ENCODE measurements around the gene MMGT1. TPM values are rescaled to one million over a fixed set of nuclear protein-coding genes. Genes with fewer than 3 reads are reported as not detected.

MMGT1 gene
- total and polyA plus RNA-seq, 2 donors (not counting 3 experiments of a cell fraction or from before 2014, with no cell fraction given): 10.4 to 18.8 TPM

DNA sequence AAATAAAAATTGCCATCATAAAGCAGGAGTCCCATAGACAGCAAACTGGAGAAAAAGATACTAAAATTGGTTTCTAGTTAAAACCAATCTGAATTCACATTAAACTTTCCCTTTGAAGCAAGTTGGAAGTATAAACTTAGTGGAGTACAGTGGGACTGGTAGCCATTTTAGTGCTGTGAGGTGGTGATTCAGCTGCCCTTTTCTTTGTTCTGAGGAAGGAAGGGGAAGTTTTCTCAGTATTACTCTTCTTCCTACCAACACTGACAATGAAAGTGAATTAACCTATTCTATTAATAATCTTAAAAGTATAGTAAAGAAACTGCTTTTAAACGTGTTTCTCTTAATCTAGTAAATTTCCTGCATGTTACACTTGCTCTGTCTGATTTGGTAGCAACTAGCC, 48.1 kb upstream of the MMGT1 start:
- Histone ChIP-seq H2AFZ (ENCODE audit: low read depth, low read length) (peak overlapping the region; percentile 62), H3K9me3 (replicated peaks; ENCODE audit: control insufficient read depth, insufficient read depth, low read length) (no peaks in the 10 kb centered on the region), H3K4me2 (ENCODE audit: insufficient read depth, low read length) (peak overlapping the region; percentile 64), H3K9me1 (replicated peaks; ENCODE audit: control insufficient read depth, extremely low read depth, insufficient read depth, low read length) (no peaks in the 10 kb centered on the region), H3K9ac (replicated peaks; ENCODE audit: extremely low read depth, insufficient read depth, low read length) (peak overlapping the region; percentile 61), H3K4me3 (replicated peaks in 1 of 3; ENCODE audit: insufficient read depth in 1 of 3, low read depth in 1 of 3, low read length in 3 of 3) (peak overlapping the region in 1 of 3 experiments; percentile 28), H3K27me3 (ENCODE audit: control insufficient read depth in 2 of 2, insufficient read depth in 2 of 2, low read length in 2 of 2) (no peaks in the 10 kb centered on the region), H3K79me2 (ENCODE audit: control insufficient read depth, insufficient read depth, low read length) (no peaks in the 10 kb centered on the region), H3K36me3 (ENCODE audit: control insufficient read depth in 2 of 2, extremely low read depth in 1 of 2, insufficient read depth in 2 of 2, low read length in 2 of 2) (no peaks in the 10 kb centered on the region), H3K4me1 (ENCODE audit: control insufficient read depth, extremely low read depth, insufficient read depth, low read length) (peaks cover 19% of the 10 kb centered on the region), H3K27ac (ENCODE audit: insufficient read depth, low read depth, low read length) (peak overlapping the region; percentile 87), H4K20me1 (replicated peaks; ENCODE audit: control insufficient read depth, extremely low read depth, insufficient read depth, low read length) (no peaks in the 10 kb centered on the region)
- ChIA-PET CTCF (interaction anchor here (1.1 to 1.7 kb wide), 2 partner anchors 141 to 247 kb away, joined by 3 to 6 read pairs; no protein-coding TSS in a partner anchor), POLR2A (no interaction called here)
- peak; percentile 65 for TF ChIP-seq FOS (IDR thresholded peaks at IDR 0.05; ENCODE audit: borderline replicate concordance, insufficient read depth, low read length)
- no peak for TF ChIP-seq POLR2A (IDR thresholded peaks at IDR 0.05; ENCODE audit: low read depth, low read length)
- TF ChIP-seq GATA2 (IDR thresholded peaks at IDR 0.05; ENCODE audit: insufficient read depth, insufficient read length, low read depth, low read length): no peak
- peak; percentile 46 for TF ChIP-seq JUN (IDR thresholded peaks at IDR 0.05; ENCODE audit: borderline replicate concordance, insufficient read depth, insufficient read length, low read depth)
- no peak for TF ChIP-seq EZH2 (IDR thresholded peaks at IDR 0.05; ENCODE audit: borderline replicate concordance, low read depth, low read length, severe bottlenecking)
- FAIRE-seq (peak; percentile 90), DNase-seq (ENCODE audit: low read depth, low spot score) (peak; percentile 67)
- intact Hi-C loops (cut with micrococcal nuclease) (loop anchor here (10.0 kb wide), 1 partner anchor 473 kb away; the partner anchor contains the start of gene HTATSF1), dilution Hi-C loops (cut with MboI; ENCODE audit: extremely low pct_ligation_motif_present, low sequenced_read_pairs) (no loop called here)
- no TSS peak for BruUV-seq (replicated peaks)

DNA sequence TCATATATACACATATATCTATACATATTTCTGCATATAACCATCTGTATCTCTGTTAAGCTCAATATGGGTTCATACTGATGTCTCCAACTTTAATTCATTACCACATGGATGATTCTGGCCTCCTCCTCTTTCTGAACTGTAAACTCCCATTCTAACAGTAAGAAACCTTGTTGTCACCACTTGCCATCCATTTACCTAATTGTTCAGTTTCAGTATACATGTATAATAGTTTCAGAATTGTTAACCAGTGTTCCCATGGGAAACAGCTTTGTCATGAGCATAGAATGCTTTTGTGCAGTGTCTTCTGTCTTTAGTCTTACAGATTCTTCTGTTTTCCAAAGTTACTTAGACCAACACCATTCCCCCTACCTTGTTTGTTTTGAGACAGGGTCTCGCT, 47.4 kb upstream of the MMGT1 start:
- H3K9me3 ChIP-seq (replicated peaks; ENCODE audit: control insufficient read depth, insufficient read depth, low read length): no peaks in the 10 kb centered on the region
- no peaks in the 10 kb centered on the region for H3K79me2 ChIP-seq (ENCODE audit: control insufficient read depth, insufficient read depth, low read length)
- H3K4me2 ChIP-seq (ENCODE audit: insufficient read depth, low read length): no peak overlapping the region
- intact Hi-C loops (cut with micrococcal nuclease): loop anchor here (10.0 kb wide), 1 partner anchor 474 kb away; the partner anchor contains the start of gene HTATSF1
- H3K27me3 ChIP-seq (ENCODE audit: control insufficient read depth in 2 of 2, insufficient read depth in 2 of 2, low read length in 2 of 2): no peaks in the 10 kb centered on the region
- DNase-seq (ENCODE audit: low read depth, low spot score) (no peak), FAIRE-seq (no peak)
- H3K27ac ChIP-seq (ENCODE audit: insufficient read depth, low read depth, low read length): peak overlapping the region; percentile 87
- no TSS peak for BruUV-seq (replicated peaks)
- H3K36me3 ChIP-seq (ENCODE audit: control insufficient read depth in 2 of 2, extremely low read depth in 1 of 2, insufficient read depth in 2 of 2, low read length in 2 of 2): no peaks in the 10 kb centered on the region
- H3K9ac ChIP-seq (replicated peaks; ENCODE audit: extremely low read depth, insufficient read depth, low read length): no peak overlapping the region
- H3K4me1 ChIP-seq (ENCODE audit: control insufficient read depth, extremely low read depth, insufficient read depth, low read length): peaks cover 19% of the 10 kb centered on the region
- dilution Hi-C loops (cut with MboI; ENCODE audit: extremely low pct_ligation_motif_present, low sequenced_read_pairs): no loop called here
- ChIA-PET CTCF (interaction anchor here (1.7 kb wide), 1 partner anchor 142 kb away, joined by 6 read pairs; no protein-coding TSS in a partner anchor), POLR2A (no interaction called here)
- no peak overlapping the region for H3K4me3 ChIP-seq (replicated peaks in 1 of 3; ENCODE audit: insufficient read depth in 1 of 3, low read depth in 1 of 3, low read length in 3 of 3)
- no peaks in the 10 kb centered on the region for H3K9me1 ChIP-seq (replicated peaks; ENCODE audit: control insufficient read depth, extremely low read depth, insufficient read depth, low read length)
- no peak for TF ChIP-seq POLR2AphosphoS5 (IDR thresholded peaks at IDR 0.05; ENCODE audit: insufficient read depth, low read depth, low read length)
- no peak for TF ChIP-seq GATA2 (IDR thresholded peaks at IDR 0.05; ENCODE audit: insufficient read depth, insufficient read length, low read depth, low read length)
- TF ChIP-seq MYC (IDR thresholded peaks at IDR 0.05; ENCODE audit: low read depth, low read length): no peak
- no peak for TF ChIP-seq POLR2A (IDR thresholded peaks at IDR 0.05; ENCODE audit: low read depth, low read length)
- no peak for TF ChIP-seq EZH2 (IDR thresholded peaks at IDR 0.05; ENCODE audit: borderline replicate concordance, low read depth, low read length, severe bottlenecking)
- TF ChIP-seq, protein P1, sequence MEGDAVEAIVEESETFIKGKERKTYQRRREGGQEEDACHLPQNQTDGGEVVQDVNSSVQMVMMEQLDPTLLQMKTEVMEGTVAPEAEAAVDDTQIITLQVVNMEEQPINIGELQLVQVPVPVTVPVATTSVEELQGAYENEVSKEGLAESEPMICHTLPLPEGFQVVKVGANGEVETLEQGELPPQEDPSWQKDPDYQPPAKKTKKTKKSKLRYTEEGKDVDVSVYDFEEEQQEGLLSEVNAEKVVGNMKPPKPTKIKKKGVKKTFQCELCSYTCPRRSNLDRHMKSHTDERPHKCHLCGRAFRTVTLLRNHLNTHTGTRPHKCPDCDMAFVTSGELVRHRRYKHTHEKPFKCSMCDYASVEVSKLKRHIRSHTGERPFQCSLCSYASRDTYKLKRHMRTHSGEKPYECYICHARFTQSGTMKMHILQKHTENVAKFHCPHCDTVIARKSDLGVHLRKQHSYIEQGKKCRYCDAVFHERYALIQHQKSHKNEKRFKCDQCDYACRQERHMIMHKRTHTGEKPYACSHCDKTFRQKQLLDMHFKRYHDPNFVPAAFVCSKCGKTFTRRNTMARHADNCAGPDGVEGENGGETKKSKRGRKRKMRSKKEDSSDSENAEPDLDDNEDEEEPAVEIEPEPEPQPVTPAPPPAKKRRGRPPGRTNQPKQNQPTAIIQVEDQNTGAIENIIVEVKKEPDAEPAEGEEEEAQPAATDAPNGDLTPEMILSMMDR (IDR thresholded peaks at IDR 0.05; ENCODE audit: extremely low read depth in 1 of 2, insufficient read depth in 1 of 2, low read depth in 1 of 2, low read length in 2 of 2): no peak
- TF ChIP-seq JUN (IDR thresholded peaks at IDR 0.05; ENCODE audit: borderline replicate concordance, insufficient read depth, insufficient read length, low read depth): no peak
- no peak for TF ChIP-seq FOS (IDR thresholded peaks at IDR 0.05; ENCODE audit: borderline replicate concordance, insufficient read depth, low read length)
- TF ChIP-seq, protein P2, sequence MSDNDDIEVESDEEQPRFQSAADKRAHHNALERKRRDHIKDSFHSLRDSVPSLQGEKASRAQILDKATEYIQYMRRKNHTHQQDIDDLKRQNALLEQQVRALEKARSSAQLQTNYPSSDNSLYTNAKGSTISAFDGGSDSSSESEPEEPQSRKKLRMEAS (IDR thresholded peaks at IDR 0.05; ENCODE audit: insufficient read depth, insufficient read length): no peak
- H2AFZ ChIP-seq (ENCODE audit: low read depth, low read length): no peak overlapping the region
- no peaks in the 10 kb centered on the region for H4K20me1 ChIP-seq (replicated peaks; ENCODE audit: control insufficient read depth, extremely low read depth, insufficient read depth, low read length)
